OCI-LY3 (cell line): ENCODE measurements around the gene SLC66A2.

Experiments
- EZH2phosphoT487 ChIP-seq: fragments of 200-600 bp; shearing (Covaris generic); IDR thresholded peaks from 2 replicates; pipeline ENCODE4 v1.6.1; 2018; ENCODE audit warnings: antibody characterized with exemption, mixed run types, low read depth
- TF ChIP-seq, protein P1 (sequence below): fragments of 200-600, 300-600 bp; sonication (generic); IDR thresholded peaks from 2 replicates; pipeline ENCODE4 v1.5.1; 2014; ENCODE audit warnings: antibody characterized with exemption, low read length, low read depth

DNA sequence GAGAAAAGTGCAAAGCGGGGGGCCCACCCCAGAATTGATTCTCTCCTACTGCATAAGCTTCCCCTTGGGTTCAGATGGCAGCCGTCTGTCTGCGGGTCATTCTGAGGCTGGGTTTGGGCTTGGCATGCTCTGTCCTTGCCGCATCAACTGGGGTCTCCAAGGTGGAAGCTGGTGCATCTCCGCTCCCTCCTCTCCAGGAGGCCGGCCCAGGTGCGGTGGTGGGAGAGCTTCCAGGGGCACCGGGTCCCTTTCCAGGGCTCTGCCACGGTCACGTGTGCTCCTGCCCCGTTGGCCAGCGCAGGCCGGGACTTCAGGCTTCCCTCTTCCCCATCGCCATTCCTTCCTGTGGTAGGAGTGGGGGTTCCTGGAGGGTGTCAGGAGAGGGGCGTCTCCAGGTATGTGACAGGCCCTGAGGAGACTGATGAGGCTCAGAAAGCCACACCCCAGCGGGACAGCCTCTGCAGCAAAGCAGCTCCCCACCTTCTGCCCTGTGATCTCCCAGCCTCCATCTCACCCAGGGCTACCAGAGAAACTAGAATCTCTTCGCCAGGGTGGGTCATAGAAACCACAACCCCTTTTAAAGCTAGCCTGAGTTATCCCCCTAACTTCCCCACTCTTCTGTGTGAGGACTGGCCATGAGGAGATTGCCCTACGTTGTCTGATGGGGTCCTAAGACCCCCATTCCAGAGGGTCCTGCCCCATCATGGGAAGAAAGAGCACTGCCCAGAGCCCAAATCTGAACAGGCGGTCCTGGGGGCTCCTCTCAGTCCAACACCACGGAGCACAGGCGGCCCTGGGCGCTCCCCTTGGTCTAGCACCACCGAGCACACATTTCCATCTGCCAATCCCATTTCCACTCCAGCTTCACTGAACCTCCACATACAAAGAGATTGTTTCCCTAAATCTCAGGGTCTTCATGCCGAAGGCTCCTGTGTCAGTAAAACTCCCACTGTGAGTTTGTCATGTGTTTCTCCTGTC is 76.6 kb downstream of the SLC66A2 start:
- TF ChIP-seq, protein P1, sequence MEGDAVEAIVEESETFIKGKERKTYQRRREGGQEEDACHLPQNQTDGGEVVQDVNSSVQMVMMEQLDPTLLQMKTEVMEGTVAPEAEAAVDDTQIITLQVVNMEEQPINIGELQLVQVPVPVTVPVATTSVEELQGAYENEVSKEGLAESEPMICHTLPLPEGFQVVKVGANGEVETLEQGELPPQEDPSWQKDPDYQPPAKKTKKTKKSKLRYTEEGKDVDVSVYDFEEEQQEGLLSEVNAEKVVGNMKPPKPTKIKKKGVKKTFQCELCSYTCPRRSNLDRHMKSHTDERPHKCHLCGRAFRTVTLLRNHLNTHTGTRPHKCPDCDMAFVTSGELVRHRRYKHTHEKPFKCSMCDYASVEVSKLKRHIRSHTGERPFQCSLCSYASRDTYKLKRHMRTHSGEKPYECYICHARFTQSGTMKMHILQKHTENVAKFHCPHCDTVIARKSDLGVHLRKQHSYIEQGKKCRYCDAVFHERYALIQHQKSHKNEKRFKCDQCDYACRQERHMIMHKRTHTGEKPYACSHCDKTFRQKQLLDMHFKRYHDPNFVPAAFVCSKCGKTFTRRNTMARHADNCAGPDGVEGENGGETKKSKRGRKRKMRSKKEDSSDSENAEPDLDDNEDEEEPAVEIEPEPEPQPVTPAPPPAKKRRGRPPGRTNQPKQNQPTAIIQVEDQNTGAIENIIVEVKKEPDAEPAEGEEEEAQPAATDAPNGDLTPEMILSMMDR: no peak
- no peak for TF ChIP-seq EZH2phosphoT487
